ENCODE data around the gene SLC25A25.

SLC25A25 gene

DNA sequence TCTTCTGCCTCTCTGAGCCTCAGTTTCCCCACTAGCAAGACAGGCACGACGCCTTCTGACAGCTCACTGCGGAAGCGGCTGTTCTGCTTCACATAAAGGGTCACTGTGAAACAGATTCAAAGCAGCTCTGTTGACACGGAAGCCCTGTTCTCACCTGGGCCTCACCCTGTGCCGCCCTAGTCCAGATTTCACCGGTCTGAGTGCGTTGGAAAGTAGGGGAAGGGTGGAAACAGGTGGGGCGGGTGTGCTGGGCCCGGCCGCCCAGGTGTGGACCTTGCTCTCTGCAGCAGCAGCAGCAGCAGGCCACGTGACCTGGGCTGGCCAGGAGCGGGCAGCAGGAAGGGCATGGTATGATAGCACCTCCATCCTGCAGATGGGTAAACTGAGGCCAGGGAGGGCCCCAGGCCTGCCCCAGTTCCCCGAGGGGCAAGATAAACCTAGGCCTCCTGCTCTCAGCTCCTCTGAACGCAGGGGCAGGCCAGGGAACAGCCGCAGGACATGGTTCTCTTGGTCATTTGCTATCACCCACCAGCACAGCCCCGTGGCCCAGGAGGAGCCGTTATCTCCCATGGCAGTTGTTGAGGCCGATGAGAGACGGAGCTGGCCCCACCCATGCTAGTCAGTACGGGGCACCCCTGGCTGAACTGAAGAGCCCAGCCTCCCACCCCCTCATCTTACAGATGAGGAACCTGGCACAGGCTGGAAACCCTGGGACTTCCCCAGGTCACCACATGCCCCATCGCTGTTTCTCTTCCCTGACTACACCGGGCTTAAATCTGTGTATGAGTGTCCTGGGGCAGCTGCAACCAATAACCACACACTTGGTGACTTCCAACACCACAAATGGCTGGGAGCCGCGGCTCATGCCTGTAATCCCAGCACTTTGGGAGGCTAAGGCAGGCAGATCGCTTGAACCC is 47.4 kb downstream of the SLC25A25 start:
- FAIRE-seq: no peak

DNA sequence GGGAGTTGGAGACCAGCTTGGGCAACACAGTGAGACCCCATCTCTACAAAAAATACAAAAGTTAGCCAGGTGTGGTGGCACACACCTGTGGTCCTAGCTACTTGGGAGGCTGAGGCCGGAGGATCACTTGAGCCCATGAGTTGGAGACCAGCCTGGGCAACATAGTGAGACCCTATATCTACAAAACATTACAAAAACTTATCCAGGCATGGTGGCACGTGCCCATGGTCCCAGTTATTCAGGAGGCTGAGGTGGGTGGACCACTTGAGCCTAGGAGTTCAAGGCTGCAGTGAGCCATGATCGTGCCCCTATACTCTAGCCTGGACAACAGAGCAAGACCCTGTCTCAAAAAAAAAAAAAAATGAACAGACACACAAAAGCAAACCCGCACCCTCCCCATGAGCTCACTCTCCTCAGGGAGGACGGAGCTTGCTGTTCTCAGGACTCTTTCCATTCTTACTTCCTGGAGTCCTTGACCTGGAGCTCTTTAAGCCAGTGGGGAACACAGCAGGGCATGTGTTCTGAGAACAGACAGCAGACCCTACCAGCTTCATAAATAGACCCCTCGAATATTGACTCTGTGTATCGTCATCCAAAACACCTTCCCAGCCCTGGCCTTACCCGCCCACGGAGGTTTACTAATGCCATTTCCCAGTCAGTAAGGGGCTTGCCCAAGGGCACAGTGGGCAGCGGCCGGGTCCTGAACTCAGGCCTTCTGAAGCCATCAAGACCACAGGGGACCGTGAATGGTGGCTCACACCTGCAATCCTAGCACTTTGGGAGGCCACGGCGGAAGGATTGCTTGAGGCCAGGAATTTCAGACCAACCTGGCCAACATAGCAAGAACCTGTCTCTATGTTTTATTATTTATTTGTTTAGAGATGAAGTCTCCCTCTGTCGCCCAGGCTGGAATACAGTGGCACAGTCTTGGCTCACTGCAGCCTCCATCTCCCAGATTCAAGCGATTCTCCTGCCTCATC is 48.4 kb downstream of the SLC25A25 start:
- FAIRE-seq: no peak

DNA sequence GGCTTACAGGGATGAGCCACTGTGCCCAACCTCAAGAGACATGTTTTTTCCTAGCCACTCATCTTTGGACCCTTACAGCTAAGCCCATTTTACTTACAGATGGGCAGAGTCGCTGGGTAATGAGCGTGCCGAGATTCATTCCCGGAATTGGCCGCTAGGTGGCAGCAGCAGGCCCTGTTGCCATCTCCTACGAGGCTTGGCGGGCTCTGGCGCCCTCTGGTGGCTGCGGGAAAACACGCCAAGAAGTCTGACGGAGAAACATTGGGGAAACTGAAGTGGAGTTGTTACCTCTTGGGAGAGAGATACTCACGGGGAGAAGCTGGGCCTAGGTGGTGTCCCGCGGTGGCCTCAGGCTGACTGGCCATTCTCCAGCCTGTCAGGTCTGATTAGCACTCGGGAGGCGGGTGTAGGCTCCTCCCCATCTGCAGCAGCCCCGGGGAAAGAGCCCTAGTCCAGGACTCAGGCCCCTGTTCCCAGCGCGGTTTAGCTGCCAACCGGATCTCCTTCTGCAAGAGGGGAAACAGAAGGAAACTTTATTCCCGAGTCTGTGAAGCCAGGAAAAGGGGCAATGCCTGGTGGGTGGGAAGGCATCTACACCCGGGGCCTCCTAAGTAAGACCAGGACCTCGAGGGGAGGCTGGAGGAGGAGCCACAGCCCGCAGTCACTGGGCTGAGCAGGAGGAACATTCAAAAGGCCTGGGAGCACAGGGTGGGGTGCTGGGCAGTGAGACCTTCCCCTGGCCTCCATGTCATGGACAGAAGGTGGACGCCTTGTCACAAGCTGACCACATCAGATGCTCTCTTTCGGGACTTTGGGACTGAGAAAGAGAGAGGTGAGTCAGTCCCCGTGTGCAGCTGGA is 49.8 kb downstream of the SLC25A25 start:
- peak; percentile 49 for FAIRE-seq

DNA sequence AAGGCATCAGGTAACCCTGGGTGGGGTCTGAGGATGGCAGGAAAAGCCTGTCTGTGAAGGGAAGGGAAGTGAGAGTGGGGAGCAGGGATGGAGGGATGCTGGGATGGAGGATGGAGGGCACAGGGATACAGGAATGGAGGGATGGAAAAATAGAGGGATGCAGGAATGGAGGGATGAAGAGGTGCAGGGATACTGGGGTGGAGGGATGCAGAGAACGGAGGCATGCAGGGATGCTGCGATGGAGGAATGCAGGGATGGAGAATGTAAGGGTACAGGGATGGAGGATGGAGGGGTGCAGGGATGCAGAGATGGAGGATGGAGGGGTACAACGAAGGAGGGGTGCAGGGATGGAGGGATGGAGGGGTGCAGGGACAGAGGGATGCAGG is 50.4 kb downstream of the SLC25A25 start:
- no peak for FAIRE-seq

DNA sequence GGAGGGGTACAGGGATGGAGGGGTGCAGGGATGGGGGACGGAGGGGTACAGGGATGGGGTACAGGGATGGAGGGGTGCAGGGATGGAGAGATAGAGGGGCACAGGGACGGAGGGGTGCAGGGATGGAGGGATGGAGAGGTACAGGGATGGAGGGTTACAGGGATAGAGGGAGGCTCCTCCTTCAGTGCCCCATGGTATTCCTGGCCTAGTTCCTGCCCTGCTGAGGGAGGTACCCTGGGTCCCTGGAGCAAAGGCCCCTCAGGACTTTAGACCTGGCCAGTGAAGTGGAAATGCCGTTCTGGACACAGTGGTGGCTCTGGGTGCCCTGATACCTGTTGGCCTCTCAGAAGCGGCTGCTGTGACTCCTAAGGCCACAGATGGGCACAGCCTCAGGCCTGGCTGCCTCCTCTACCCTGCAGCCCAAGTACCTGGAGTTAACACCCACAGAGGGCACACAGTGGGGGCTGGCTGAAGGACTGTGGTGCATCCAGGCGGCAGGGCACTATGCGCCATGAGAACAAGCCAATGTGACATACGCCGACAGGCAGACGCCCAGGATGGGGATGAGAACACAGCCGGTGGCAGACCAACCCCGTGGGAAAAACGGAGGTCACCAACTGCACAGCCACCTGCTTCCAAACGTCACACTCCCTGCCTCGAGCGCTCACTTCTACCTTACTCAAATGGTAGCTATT is 51.1 kb downstream of the SLC25A25 start:
- no peak for FAIRE-seq

DNA sequence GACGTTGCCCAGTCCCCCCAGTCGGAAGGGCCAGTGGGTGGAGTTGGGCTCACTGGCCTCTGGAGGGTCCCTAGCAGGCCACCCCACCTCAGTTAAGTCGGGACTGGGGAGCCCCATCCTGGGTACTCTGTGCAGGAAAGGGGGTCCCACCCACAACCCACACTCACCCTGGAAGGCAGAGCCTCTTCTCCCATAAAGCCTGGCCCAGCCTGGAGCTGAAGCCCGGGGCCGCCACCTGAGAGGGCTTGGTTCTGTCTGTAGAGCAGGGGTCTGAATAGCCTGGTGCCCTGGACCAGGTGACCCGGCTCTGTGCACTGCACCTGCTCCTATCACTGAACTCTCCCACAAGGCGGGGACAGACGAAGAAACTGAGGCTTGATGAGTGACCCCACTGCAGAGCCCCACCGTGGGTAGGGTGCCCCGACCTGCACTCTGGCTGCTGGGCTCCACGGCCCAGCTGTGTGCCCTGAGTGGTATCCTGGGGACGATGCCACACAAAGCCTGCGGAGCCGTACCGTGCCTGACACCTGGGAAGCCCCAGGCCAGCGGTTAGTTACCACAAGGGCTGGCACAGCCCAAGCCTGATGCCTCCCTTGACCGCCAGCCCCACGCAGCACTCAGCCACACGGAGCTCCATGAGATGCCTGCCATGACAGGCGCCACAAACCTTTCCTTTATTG is 52.2 kb downstream of the SLC25A25 start:
- no peak for FAIRE-seq

DNA sequence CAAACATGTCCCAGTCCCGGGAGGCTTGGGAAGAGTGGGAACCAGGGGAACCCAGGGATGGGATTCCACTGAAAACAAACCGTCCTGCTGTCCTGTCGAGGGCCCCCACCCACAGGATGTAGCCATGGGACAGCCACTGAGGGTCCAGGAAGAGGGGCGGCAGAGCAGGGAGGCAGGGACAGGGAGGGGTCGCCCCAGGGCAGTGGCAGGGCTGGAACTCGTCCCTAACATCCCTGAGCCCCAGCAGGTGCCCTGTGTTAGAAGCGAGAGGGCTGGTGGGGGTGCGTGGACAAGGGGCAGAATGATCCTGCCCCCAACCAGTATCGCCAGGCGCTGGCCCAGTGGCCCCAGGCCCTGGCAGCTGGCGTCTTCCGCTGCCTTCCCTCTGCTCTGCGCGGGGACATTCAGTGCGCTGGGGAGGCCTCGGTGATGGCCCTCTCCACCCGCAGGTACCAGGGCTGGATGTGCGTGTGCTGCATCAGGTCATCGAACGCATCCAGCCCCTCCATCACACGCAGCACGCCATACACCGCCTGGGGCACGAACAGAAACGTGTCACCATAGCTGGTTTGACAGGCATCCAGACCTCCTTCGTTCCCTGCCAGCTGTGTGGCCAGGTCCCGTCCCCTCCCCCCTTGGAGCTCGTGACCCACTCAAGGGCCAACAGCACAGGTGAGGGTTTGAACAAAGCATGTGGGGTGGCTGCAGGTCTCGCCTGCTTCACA is 52.9 kb downstream of the SLC25A25 start:
- no peak for FAIRE-seq

DNA sequence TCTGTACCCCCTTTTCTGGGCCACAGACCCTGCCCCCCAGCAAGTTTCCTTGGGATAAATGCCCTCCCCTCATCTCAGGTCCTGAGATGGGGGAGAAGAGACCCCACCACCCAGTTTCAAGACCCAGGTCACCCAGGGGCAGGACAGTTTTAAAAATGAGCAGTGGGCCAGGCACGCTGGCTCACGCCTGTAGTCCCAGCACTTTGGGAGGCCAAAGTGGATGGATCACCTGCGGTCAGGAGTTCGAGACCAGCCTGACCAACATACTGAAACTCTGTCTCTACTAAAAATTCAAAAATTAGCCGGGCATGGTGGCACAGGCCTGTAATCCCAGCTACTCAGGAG is 53.4 kb downstream of the SLC25A25 start:
- FAIRE-seq: no peak

DNA sequence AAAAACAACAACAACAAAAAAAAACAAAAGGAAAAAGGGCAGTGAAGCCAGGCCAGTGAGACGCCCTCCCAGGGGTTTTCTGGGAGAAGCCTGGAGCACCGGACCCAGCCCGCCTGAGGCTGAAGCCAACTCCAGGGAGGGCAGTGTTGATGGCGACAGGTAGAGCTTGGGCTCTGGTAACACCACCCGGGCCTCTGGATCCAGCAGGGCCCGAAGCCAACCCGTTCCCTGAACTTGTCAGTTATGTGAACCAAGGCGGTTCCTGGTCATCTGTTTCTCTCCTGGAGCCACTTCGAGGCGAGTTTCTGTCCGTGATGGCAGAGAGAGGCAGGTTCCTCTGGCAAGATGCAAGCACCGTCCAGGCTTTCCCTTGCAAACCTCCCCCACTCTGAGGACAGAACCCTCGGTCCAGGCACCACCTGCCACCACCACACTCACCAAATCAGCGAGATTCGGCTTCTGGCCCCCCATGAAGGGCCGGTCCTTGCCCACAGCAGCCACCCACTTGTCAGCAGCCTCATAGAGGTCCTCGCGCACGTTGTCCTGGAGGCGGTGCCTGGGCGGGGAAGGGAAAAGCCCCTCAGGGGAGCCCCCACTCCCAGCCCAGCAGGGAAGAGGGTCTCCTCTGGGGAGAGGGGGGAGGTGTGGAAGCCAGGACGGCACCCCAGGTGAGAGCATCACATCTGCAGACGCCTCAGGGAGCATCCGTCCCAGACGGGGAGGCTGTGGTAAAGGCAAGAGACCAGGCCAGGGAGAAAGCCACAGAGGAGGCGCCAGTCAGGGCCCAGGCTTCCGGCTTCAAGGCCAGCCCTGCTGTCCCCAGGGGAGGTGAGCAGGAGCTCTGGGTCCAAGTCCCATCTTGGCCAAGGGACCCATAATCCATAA is 54.1 kb downstream of the SLC25A25 start:
- no peak for FAIRE-seq

DNA sequence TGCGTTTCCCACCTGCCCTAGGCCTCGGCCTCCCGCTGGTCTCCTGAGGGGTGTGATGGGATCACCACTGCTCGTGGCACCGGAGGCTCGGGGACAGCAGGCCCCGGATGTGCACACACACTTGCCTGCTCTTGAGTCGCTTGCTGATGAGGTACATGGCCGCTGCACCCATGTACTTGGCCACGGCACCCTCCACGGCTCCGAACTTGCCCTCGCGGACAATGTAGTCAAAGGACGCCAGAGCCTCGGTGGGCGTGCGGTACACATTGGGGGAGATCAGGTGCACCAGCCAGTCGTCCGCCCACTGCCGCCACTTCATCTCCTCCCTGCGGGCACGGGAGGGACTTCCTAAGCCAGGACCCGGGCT is 54.8 kb downstream of the SLC25A25 start:
- FAIRE-seq: no peak

DNA sequence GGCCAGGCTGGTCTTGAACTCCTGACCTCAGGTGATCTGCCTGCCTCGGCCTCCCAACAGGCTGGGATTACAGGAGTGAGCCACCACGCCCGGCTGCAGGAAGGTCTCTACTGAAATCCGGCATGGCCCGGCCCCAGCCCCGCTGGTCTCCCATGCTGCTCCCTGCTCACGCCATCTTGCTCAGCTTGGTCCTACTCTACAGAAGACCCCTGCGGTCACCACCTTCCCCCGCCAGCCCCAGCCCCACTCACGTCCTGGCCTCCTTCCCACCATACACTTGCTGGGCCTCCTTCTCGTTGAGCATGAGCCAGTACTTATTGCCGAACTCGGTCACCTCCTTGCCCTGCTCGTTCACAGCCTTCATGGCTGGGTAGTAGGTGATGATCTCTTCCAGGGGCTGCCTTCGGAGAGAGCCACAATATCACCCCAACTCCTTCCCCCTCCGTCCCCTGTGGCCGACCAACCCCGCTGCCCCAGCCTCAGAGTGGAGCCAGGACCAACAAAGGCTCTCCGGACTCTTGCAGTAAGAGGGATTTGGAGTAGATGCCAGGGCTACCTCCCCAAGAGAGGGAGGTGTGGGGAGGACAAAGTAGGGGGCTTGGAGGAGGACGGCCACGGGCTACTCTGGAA is 55.5 kb downstream of the SLC25A25 start:
- FAIRE-seq: no peak

DNA sequence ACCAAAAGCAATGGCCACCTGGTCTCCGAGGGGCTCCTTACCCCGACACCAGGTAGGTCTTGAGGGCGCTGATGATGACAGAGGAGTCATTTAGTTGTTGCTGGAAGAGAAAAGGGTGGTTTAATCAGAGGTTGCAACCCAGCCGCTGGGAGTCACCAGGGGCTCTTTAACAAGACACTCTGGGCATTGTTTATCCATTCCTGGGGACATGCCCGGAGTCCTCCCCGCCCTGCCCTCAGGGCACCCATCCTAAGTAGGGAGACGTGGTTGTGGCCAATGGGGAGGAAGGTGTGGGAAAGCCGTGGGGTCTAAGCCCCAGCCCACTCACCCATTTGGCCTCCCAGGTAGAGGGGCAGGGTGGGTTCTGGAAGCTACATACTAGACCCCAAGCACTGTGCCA is 56.4 kb downstream of the SLC25A25 start:
- FAIRE-seq: no peak

DNA sequence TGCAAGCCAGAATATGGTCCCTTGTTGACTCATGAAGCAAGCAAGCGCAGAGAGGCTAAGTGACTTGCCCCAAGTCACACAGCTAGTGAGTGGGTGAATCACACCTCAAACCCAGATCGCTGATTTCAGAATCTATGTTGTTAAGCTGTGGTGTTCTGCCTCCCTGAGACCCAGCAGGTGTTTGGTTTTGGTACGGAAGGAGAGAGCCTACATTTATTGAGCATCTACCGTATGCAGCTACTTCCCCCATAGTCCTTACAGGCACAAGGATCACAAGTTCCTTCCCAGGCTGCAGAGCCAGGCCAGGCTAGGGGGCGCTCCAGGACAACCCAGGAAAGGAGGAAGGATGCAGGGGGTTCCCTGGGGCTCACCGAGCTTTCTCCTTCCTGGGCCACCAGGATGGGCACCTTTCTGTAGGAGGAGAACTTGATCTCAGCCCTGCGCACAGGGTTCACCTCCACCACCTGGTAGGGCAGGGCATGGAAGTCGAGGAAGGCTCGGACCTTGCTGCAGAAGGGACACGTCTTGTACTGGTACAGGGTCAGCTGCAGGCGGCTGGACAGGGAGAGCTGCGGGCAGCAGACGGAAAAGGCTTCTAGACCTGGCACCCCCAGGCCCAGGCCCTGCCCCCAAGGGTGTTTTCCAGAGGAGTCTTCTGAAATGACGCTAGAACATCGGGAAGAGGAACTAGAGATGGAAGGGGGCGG is 57.0 kb downstream of the SLC25A25 start:
- no peak for FAIRE-seq

DNA sequence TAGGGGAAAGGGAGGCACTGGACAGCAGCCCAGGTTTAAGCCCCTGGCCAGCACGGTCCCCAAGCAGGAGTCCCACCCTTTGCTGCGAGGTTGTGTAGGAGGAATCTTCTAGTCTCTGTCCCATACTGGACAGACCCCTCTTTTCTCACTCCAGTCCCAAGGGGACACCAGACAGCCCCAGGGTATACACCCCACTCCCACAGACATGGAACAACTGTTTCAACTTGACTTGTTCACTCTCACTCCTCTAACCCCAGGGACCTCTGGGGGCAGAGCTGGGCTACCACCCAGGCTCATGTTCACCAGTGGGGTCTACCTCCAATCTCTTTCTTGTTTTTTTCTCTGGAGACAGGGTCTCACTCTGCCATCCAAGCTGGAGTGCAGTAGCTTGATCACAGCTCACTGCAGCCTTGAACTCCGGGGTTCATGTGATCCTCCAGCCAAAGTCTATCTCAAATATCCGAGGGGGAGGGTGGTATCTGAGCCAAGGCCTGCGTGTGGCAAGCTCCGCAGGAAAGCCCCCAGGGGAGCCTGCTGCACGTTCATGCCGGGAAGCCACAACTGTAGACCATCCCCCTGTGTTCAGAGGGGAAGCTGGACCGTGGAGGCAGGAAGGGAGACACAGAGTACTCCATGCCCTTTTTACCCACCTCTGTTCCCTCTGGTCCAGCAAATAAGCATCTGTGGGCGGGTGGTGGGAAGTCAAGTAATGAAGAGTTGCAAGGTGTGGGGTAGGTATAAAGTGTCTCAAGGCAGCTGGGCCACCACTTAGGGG is 57.7 kb downstream of the SLC25A25 start:
- FAIRE-seq: no peak

DNA sequence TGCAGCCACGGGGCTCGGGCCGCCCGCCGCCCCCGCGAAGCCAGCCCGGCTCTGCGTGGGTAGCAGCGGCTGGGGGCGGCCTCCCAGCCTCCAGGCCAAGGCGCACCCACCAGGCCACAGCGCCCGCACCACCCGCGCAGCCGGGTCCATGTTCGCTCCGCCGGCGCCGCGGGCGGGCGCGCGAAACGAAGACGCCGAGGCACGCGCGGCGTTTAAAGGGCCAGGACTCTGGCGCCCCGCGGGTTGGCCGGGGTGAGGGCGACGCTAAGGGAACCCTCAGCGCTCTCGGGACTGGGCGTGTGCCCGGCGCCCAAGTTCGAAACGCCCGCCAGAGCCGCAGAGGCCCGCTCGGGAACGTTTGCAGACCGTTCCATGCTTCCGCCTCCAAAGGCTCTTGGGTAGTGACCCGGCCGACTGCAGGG is 59.5 kb downstream of the SLC25A25 start, which contains the start of gene PTGES2:
Gene PTGES2 (minus strand): TSS at position 162 of the 422 bp plus-strand sequence. CDS start 12 bp downstream, at position 150.
- FAIRE-seq: no peak

DNA sequence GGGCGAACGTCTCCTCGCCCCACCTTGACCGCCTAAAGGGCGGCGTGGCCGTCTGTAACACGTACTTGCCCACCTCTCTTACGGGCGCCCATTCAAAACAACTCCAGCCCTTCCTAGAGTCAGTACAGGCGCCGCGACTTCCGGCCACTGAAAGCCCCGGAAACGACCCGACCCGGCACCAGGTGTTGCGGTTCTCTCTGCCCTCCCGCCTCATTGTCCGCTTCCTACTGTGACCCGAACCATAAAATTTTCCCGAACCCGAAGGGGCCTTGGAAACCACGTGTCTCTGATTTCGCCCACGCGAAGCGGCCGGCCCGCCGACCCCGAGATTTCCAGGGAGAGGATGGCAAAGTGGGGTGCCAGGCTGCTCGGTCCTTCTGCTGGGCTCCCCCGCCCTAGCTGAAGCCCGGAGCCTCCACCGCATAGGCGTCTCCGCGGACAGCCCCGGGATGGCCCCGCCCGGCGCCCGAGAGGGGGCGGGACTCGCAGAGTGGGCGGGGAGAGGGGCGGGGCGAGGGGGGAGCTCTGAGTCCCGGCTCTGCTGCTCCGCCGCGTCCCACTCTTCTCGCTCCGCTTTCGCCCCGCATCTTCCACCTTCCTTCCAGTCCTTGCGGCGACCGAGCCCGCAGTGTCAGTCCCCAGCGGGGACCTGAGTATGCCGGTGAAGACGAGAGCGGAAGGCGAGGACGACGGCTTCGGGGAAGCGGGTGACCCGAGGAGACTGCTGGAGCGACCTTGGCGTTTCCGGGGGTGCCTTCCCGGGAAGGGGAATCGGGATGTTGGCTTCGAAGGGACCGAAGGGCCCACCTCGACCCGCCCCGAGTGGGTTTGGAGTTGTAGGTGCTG is 60.2 kb downstream of the SLC25A25 start:
- FAIRE-seq: no peak
